ENCODE data around the gene LRRC63. TPM values are rescaled to one million over a fixed set of nuclear protein-coding genes. Genes with fewer than 3 reads are reported as not detected.

Gene LRRC63
- total RNA-seq, 1 experiment from 2014 or later = 0.82 TPM

DNA sequence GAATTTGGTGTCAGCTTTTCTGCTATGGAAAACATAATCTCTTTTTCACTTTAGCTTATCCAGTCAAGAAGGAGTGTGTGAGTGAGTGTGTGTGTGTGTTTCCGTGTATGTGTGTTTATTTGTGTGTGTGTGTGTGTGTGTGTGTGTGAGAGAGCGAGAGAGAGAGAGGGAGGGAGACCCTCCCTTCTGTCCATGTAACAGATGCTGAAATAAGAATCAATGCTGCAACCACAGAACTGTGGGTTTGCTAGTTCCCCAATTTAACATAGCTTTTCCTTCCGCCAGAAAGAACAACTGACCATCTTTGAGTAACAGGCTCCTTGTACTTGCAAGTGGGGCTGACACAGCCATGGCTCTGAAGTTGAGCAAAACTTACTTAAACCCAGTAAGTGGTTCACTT lies 35.0 kb upstream of the LRRC63 start:
- POLR2A ChIA-PET (ENCODE audit: low non-redundant PET) = no interaction called here
- peaks cover 22% of the 10 kb centered on the region for H3K4me1 ChIP-seq (ENCODE audit: insufficient read depth, low read length, poor library complexity, severe bottlenecking)
- no peaks in the 10 kb centered on the region for H3K36me3 ChIP-seq (ENCODE audit: insufficient read depth, low read length, poor library complexity, severe bottlenecking)
- DNase-seq (ENCODE audit: low spot score) = peak; percentile 15
- H3K4me3 ChIP-seq (ENCODE audit: low read depth, low read length, poor library complexity, severe bottlenecking) = no peak overlapping the region
- no peaks in the 10 kb centered on the region for H3K9me3 ChIP-seq (ENCODE audit: low read depth, low read length, poor library complexity, severe bottlenecking)
- CTCF ChIA-PET = no interaction called here
- no peak for TF ChIP-seq EZH2 (IDR thresholded peaks at IDR 0.05; ENCODE audit: borderline replicate concordance, low read depth, low read length, poor library complexity, severe bottlenecking)
- TF ChIP-seq, protein P1, sequence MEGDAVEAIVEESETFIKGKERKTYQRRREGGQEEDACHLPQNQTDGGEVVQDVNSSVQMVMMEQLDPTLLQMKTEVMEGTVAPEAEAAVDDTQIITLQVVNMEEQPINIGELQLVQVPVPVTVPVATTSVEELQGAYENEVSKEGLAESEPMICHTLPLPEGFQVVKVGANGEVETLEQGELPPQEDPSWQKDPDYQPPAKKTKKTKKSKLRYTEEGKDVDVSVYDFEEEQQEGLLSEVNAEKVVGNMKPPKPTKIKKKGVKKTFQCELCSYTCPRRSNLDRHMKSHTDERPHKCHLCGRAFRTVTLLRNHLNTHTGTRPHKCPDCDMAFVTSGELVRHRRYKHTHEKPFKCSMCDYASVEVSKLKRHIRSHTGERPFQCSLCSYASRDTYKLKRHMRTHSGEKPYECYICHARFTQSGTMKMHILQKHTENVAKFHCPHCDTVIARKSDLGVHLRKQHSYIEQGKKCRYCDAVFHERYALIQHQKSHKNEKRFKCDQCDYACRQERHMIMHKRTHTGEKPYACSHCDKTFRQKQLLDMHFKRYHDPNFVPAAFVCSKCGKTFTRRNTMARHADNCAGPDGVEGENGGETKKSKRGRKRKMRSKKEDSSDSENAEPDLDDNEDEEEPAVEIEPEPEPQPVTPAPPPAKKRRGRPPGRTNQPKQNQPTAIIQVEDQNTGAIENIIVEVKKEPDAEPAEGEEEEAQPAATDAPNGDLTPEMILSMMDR (conservative IDR thresholded peaks at IDR 0.05; ENCODE audit: low read depth, low read length) = no peak
- H3K27ac ChIP-seq (ENCODE audit: low read depth, low read length, poor library complexity, severe bottlenecking) = no peak overlapping the region
- H3K27me3 ChIP-seq (replicated peaks; ENCODE audit: insufficient read depth, low read depth, low read length, poor library complexity) = no peaks in the 10 kb centered on the region
- intact Hi-C loops (cut with micrococcal nuclease; ENCODE audit: unreplicated experiment) = no loop called here
- BruUV-seq (replicated peaks) = no TSS peak

GRCh38 chr13:46178143-46178542 lies 33.6 kb upstream of the LRRC63 start:
- DNase-seq (ENCODE audit: low spot score) = no peak
- H3K4me3 ChIP-seq (ENCODE audit: low read depth, low read length, poor library complexity, severe bottlenecking) = no peak overlapping the region
- H3K36me3 ChIP-seq (ENCODE audit: insufficient read depth, low read length, poor library complexity, severe bottlenecking) = no peaks in the 10 kb centered on the region
- ChIA-PET CTCF (no interaction called here), POLR2A (ENCODE audit: low non-redundant PET) (no interaction called here)
- TF ChIP-seq, protein P1 (conservative IDR thresholded peaks at IDR 0.05; ENCODE audit: low read depth, low read length) = no peak
- no peak for TF ChIP-seq EZH2 (IDR thresholded peaks at IDR 0.05; ENCODE audit: borderline replicate concordance, low read depth, low read length, poor library complexity, severe bottlenecking)
- H3K9me3 ChIP-seq (ENCODE audit: low read depth, low read length, poor library complexity, severe bottlenecking) = no peaks in the 10 kb centered on the region
- no peak overlapping the region for H3K27ac ChIP-seq (ENCODE audit: low read depth, low read length, poor library complexity, severe bottlenecking)
- intact Hi-C loops (cut with micrococcal nuclease; ENCODE audit: unreplicated experiment) = no loop called here
- H3K27me3 ChIP-seq (replicated peaks; ENCODE audit: insufficient read depth, low read depth, low read length, poor library complexity) = no peaks in the 10 kb centered on the region
- BruUV-seq (replicated peaks) = no TSS peak
- peaks cover 35% of the 10 kb centered on the region for H3K4me1 ChIP-seq (ENCODE audit: insufficient read depth, low read length, poor library complexity, severe bottlenecking)

DNA sequence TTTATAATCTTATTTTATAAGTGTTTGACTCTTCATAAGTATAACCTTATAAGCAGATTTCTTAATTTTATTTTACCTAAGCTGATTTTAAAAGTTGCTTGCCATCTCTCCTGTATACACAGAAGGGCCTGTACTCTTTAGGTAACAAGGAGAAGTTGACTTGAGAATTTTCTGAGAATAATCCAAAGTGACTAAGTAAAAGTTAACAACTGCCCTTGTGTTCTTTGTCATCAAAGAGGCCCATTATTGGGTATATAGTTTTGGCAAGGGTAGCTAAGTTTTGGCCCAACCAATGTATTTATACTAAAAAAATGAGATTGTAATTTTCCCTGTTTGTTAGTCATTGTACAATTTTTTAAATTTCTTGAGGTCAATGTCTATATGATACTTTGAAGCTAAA lies 32.9 kb upstream of the LRRC63 start:
- no peak overlapping the region for H3K4me3 ChIP-seq (ENCODE audit: low read depth, low read length, poor library complexity, severe bottlenecking)
- ChIA-PET POLR2A (ENCODE audit: low non-redundant PET) (no interaction called here), CTCF (no interaction called here)
- H3K27me3 ChIP-seq (replicated peaks; ENCODE audit: insufficient read depth, low read depth, low read length, poor library complexity) = no peaks in the 10 kb centered on the region
- H3K9me3 ChIP-seq (ENCODE audit: low read depth, low read length, poor library complexity, severe bottlenecking) = no peaks in the 10 kb centered on the region
- H3K4me1 ChIP-seq (ENCODE audit: insufficient read depth, low read length, poor library complexity, severe bottlenecking) = peaks cover 35% of the 10 kb centered on the region
- intact Hi-C loops (cut with micrococcal nuclease; ENCODE audit: unreplicated experiment) = no loop called here
- DNase-seq (ENCODE audit: low spot score) = no peak
- H3K27ac ChIP-seq (ENCODE audit: low read depth, low read length, poor library complexity, severe bottlenecking) = no peak overlapping the region
- BruUV-seq (replicated peaks) = no TSS peak
- TF ChIP-seq, protein P1 (conservative IDR thresholded peaks at IDR 0.05; ENCODE audit: low read depth, low read length) = no peak
- no peak for TF ChIP-seq EZH2 (IDR thresholded peaks at IDR 0.05; ENCODE audit: borderline replicate concordance, low read depth, low read length, poor library complexity, severe bottlenecking)
- H3K36me3 ChIP-seq (ENCODE audit: insufficient read depth, low read length, poor library complexity, severe bottlenecking) = no peaks in the 10 kb centered on the region

All from A673 (cell line).